HL-60/S4 (cell line): ENCODE measurements around the gene MON2.

Source experiments
- in situ Hi-C: fragments of 300-500 bp; cut with MboI; formaldehyde crosslinking; loops from 2 replicates; pipeline ENCODE4 v1.14.3; 2022; ENCODE audit warnings: low sequenced_read_pairs

The MON2 gene

GRCh38 chr12:62647586-62647985, 181.0 kb downstream of the MON2 start:
- in situ Hi-C loops, result no loop called here

GRCh38 chr12:62649412-62650138, 182.9 kb downstream of the MON2 start:
- in situ Hi-C loops, result no loop called here
